Activated CD4-positive, alpha-beta T cell treated with anti-CD3 and anti-CD28 coated beads for 24 hours (primary cell): ENCODE results near the gene PDE6A.

Experiments used
- DNase-seq, 2 donors: peaks; one replicate each; pipeline ENCODE4 v3.0.0-alpha.2; 2020; ENCODE audit warnings: low read depth in 2 of 2

The PDE6A gene

DNA sequence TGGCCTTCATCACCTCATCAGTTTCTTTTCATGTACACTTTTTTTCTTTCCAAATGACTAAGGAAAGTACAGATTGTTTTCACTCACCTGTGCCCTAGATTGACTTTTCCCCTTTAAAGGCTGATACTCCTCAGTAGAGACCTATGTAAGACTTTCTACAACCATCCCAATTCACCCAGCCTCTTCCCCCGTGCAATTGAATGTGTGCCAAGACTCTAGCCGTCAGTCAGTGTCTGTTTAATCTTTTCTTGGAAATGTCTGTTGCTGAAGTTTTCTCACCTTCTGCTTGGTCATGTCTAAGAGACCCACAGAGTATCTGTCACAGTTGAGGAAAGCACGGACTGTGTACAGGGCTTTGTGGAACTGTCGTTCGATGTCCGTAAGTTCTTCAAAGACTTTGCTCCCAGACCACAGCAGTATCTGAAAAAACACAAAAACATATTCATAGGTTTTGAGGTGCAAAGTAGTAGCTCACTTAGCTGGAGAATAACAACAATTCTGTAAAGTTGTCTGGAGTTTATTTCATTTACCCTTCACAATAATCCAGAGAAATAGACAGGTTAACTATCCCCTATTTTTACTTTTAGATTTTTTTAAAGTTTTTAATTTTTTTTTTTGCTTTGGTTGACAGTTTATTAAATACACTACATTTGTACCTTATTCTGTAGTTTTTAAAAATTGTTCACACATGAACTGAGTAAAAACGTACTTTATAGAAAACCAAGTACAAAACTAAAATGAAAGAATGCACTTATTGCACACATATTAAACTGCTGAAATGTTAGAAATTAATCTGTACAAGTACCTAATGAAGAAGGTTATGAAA is 13.6 kb downstream of the PDE6A start:
- DNase-seq = no peak

DNA sequence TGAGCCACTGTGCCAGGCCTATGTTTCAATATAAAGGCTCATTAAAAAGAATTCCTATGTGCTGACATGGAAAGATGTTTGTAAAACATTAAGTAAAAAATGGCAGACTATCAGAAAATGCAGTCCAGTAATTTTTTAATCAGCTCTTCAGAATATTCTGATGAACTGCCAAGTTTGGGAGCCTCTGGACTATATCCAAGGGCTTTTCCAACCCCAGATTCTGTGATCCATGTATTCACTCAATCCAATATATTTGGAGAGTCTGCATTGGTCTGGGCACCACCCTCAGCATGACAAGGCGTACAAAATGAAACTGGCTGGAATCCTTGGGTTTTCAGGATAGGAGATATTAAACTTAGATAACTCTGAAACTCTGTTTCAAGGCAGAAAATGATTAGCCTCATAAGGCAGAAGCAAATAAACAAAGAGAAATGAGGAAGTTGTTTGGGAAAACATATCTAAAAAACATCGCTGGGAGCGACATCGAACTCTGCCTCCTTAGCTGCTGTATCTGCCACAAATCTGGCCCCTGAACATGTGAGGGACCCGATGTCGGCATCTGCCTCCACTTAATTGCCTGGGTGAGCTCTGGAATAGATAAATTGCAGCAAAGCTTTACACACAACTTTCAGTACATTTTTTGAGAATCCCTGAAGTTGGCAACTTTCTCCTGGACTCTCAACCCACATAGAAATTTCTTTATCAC is 14.4 kb downstream of the PDE6A start:
- no peak for DNase-seq

DNA sequence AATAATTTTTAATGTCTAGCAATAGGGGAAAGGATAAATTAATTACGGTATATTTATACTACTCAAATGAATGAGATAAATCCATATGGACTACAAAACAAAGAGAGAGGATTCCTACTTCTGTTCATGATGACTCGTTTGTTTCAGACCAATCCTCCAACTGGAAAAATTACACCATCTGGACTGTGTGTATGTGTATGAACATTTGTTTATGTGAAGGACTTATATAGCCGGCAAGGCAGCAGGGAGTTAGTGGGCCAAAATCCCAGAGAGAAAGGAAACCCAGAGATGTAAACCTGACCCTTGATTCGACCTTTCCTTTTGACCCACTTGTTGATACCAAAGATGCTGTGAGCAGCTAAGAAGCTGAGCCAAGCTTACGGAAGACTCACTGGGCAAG is 20.1 kb downstream of the PDE6A start:
- no peak for DNase-seq

DNA sequence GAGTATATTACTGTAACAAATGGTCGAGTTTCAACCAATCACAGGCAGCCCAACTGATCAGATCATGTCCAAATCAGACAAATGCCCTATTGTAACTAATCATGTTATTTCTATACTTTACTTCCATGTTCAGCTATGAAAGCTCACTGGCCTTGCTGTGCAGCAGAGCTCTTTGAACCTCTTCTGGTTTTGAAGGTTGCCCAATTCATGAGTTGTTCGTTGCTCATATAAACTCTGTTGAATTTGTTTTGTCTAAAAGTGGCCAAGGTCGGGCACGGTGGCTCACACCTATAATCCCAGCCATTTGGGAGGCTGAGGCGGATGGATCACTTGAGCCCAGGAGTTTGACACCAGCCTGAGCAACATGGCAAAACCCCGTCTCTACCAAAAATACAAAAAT is 21.6 kb downstream of the PDE6A start:
- no peak for DNase-seq

DNA sequence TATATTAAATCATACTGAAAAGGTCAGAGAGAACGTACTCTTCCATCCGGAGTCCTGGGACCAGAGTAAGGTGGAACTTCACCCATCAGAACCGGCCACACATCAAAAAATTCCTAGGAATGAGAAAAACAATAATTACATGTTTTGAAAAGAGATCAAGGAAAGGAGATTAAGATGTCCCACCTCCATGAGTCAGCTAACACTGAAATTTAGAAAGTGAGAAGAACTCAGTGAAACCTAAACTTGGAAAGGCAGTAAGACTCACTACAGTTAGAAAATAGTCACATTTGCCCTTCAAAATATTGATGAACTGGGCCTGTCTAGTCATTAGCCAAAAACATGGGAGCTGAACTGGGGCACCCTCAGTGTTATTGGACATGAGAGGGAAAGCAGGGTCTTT is 23.0 kb downstream of the PDE6A start:
- DNase-seq = no peak

DNA sequence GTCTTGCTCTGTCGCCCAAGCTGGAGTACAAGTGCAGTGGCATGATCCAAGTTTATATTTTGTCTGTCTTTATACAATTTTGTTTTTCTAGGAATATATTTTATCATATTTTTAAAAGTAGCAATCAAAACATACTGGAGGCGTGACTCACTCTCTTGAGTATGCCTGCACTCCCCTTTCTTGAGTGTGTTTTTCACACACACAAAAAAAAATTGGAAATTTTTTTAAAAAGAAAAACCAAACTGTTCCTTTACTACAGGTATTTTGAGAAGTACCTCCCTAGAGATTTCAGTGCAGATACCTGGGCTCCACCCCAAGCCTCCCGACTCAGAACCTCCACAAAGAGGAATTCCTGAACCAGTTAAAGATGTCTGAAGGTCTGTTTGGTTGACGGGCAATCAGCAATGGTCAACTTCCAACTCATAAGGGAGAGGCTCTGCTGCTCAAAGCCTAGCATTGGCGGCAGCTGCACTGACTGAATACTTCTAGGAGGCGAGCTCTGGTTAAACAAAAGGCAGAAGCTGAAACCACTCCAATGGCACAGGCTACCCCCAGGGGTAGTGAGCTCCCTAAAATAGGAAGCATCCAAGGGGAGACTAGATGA is 27.4 kb downstream of the PDE6A start:
- DNase-seq = no peak

DNA sequence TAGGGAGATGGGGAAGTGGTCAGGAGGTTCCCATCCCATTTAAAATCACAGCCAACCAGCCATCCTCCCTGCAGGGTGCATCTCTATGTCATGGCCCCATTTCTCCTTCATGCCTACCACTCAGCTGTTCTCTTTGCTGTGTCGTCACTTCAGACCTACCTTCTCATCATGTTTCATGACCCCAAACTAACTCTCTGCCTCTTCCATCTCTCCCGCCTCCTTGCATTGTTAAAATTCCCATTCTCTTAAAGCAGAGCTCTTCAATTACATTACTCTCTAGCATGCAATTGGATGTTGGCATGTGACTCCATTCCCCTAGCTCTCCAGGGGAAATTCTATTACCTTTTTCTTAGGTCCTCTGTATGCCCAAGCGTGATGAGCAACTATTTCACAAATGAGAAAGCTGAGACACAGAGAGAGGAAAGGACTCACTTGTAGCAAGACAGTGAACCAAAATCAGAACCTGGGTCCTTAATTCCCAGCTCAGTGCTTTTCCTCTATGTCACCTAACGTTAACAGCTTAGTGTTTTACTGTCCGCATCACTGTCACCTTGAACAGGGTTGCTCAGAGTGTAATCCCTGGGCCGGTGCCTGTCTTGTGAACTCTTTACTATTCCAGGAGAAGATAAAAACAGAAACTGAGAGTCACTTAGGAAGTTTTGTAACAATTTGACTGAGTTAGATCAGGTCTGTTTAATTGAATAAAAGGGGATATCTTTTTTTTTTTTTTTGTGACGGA is 28.1 kb downstream of the PDE6A start:
- no peak for DNase-seq

DNA sequence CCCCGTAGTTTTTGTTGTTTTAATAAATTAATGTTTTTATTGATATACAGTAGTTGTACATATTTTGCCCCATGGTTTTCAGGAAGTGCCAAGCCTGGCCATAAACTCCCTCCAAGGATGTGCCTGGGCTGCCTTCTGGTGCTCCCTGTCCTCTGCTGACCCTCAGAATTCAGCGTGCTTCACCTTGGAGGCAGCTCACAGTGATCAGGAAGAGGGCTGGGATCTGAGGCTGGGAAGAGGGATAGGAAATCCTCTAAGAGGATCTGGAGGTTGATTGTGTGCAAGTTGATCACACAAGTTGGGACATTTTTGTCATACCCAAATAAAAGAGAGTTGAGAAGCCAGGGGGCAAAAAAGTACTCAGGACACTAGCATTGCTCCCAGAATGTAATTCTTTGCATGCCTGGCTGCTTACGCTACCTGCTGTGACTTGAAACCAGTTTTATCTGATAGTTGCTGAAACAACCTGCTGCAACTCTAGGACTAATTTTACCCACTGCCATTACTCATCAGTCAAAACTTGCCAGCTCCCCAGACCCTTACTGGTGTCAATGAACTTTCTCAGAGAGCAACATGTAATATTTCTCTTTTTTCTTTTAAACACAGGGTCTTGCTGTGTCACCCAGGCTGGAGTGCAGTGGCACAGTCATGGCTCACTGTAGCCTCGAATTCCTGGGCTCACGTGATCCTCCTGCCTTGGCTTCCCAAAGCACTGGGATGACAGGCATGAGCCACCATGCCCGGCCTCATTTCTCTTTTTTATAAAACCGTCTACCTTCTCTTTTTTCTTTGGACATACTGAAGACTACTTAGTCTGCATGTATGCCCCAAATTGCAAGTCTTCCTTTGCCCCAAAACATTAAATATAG is 29.0 kb downstream of the PDE6A start:
- DNase-seq = no peak

DNA sequence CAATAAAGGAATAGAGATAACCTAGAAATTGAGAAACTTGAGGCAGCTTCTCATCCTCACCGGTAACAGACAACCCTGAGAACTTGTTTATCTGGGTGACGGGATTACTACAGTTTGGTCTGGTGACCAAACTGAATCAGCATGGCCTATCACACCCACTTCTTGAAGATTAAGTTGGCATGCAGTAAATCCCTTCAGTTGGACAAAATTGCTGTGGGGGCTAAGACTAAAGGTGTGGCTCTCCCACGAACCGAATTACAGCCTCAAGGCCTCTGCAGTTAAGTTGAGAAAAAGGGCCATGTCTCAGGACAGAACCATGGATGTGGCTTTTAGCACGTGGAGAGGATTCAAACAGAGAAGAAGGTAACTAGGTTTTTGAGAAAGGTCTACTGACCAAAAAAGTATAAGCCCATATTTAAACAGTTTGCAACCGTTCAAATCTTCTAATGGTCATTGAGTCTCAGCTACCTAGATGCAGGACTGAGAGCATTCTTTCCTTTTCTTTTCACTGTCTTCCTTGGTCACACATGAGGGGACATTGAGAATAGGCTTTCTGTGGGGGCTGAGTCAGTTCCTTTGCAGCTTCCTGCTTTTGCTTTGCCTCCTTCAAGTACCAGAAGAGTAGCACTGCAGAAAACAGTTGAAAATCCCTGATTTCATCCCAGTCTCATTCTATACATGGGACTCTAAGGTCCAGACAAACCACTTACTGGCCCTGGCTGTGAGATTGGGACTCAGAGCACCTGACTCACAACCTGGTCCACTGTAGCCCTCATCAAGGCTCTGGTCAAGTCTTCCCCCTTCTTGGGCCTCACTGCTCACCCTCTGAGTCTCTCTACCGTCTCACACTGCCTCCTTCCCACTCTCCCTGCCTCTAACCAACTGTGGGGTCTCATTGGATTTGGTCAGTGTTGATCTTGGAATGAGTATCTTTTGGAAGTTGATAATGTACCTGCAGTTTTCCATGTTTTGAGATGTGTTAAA is 30.9 kb downstream of the PDE6A start:
- no peak for DNase-seq

DNA sequence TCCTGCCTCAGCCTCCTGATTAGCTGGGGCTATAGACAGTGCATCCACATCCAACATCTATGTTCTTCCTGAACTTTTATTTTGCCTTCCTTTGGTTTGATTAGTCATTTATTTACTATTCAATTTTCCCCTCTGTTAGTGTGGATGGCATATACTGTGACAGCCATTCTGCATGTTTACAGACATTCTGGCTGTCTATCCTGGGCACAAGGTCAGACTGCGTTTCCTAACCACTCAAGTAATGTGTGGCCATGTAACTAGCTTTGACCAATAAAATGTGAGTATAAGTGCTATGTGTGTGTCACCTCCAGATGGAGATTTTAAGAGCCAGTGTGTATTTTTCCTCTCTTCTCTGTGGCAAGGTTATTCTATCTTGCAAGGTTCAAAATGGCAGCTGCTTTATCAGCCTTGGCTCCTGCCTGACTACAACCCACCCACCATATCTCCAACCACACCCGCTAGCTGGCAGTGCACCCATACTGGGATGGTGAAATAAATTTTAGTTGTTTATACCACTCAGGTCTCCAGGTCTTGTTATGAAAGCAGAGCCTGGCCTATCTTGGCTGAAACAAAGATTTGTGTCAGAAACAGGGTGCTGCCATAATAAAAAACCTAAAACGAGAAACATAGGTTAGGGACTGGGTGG is 32.2 kb downstream of the PDE6A start:
- DNase-seq = no peak

DNA sequence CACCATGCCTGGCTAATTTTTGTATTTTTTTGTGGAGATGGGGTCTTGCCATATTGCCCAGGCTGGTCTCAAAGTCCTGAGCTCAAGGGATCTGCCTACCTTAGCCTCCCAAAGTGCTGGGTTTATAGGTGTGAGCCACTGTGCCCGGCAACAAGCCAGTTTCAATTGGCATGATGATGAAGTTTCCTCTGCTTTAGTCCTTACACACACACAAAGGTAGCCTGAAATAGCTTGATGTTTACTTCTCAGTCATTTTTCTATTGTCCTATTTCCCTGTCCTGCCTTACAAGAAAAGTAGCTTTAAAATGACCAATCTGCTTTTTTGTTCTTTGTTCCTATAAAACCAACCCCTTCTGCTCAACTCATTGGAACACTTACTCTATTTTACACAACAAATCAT is 33.6 kb downstream of the PDE6A start:
- no peak for DNase-seq

DNA sequence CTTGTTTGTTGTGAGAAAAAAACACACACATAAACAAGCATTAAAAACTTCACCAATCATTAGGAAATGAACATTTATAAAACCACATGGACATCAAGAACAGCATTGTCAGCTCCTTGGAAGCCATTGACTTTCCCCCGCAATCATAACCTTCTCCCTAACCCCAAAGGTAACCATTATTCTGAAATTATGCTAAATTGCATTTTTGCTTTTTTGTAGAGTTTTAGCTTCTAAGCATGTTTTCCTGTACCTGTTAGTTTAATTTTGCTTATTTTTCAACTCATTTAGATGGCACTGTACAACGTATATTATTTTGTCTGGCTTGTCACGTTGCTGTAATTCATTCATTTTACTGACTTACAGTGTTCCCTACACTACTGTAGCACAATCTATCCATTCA is 36.8 kb downstream of the PDE6A start:
- DNase-seq = no peak

DNA sequence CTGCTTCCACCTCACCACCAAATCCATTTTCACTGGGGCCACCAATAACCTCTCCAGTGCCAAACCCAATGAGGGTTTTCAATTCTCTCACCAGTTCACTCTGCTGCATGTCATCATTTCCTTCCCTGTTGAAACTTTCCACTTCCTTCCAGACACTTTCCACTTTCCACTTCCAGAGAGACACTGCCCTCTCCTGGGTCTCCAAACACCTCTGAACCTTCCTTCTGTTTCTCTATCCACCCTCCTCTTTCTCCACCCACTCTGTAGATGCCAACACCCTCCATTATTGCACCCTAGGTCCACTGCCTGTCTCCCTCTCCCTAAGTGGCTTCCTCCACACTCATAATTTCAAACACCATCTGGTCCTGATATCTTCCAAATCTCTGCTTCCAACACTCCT is 39.6 kb downstream of the PDE6A start:
- no peak for DNase-seq

DNA sequence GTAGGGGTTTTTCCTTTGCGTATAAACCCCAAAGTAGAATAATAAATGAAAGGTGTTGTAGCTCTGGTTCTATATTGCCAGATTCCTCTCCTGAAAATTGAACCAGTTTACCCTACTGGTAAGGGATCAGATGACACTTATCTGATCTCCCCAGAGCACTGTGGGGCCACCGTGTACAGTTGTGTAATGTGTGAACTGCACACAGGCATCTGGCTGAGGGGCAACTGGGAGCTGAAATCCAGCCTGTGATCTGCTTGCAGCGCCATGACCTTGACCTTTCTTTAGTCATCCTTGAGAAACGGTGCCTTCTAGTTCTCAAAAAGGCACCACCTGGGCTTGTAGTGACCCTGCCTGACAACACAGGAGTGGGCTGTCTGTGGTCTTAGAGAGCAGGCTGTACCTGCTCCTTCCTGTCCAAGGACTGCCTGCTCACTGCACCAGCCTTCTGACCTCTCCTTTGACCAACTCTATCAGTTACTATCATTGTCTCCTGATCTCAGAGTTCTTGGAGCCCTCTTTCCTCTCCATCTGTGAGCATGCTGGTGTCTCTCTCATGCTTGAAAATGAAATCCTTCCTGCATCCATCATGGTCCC is 40.2 kb downstream of the PDE6A start:
- DNase-seq = no peak

DNA sequence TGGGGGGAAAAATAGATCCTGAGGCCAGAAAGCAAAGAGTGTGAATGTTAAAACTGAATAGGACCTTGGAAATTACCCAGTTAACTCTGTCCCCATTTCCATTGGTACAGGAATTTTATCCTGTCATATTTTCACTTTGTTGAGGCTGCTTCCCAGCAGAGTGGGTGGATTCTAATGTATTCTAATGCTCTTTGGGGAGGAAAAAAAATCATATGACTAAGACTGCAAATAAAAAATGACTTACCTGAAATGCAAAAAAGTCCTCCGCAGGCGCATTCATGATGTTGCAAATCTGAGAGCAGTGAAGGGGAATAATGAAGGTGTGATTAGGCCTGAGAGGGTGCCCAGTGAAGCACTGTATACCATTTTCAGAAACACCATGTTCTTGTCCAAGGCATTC is 41.2 kb downstream of the PDE6A start:
- DNase-seq = no peak

DNA sequence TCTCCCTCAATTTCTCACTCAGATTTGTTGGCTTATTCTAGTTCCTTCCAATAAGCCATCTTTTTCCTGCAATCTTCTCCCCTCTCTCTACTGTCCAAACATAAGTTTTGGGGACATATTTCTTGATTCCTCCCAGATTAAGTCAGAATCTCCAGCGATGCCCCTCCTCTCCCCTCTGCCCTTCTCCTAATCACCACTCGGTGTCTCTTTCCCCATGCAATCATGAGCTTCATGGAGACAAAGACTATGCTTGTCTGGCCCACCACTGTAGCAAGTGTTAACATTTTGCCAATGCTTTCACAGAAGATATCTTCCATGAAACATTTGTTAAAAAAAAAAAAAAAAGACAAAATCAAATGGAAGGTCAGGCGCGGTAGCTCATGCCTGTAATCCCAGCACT is 42.4 kb downstream of the PDE6A start:
- no peak for DNase-seq

DNA sequence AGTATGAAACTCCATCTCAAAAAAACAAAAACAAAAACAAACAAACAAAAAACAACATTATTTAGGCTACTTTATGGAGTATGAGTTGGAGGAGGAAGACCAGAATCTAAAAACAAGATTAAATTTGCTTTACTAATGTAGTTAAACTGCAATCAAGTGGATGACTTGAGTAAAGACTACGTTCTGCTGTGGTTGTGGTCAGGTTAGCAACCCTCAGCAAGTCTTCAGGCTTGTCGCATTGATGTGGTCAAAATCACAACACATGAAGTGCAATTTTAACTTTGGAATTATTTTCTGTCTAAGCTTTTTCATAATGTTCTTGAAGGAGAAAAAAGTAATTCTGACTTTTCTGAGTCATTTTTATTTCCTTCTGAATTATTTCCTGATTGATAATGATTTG is 43.1 kb downstream of the PDE6A start:
- DNase-seq = no peak

DNA sequence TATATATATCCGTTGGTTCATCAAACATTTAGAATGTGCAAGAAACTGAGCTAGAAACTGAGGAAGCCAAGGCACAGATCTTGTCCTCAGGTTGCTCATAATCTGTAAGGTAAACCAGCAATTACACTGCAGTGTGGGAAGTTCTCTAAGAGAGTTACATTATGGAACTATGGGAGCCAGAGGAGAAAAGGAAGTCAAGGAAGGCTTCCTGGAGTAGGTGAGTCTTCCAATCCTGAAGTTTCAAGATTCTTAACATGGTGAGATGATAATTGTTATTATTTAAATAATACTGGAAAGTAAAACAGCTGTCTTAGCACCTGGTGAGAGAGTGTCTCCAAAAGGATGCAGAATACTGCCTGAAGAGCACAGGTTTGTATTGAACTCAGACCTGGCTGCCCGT is 44.2 kb downstream of the PDE6A start:
- DNase-seq = no peak

DNA sequence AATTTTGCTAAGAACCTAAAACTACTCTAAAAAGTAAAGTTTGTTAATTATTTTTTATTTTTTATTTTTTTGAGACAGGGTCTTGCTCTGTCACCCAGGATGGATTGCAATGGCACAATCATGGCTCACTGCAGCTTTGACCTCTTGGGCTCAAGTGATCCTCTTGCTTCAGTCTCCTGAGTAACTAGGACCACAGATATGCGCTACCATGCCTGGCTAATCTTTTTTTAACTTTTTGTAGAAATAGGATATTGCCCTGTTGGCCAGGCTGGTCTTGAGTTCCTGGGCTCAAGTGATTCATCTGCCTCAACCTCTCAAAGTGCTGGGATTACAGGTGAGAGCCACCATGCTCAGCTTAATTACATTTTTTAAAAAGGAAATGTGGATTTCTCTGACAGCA is 45.8 kb downstream of the PDE6A start:
- DNase-seq = no peak
